Spleen (tissue), 7 donors: Measurements from ENCODE around the gene STX16.

Experiments
- POLR2A ChIP-seq, 3 donors: fragments of 450-650 bp; IDR thresholded peaks; one replicate each; pipeline ENCODE4 v1.5.1; 2017; ENCODE audit warnings: antibody characterized with exemption in 3 of 3, mild to moderate bottlenecking in 1 of 3
- TF ChIP-seq, protein P1 (sequence below), 11 experiments: fragments of 200-600 bp in 7 of 11; fragments of 450-650 bp in 4 of 11; sonication (generic) in 4 of 11; IDR thresholded peaks in 8 of 11; conservative IDR thresholded peaks in 3 of 11; 1 replicate in 7 of 11; 2 replicates in 4 of 11; pipeline versions ENCODE4 v1.4.0 to v1.8.0; 2016 to 2021; ENCODE audit warnings: antibody characterized with exemption in 11 of 11, inconsistent platforms in 4 of 11, mild to moderate bottlenecking in 1 of 11
- donor health status: DM: no; HTN: no; CAD: no; lungs with moderate emphysema.
- donor health status: DM: no; HTN: no; CAD: no.
- donor health status: DM: no; HTN: no; CAD: no.

DNA sequence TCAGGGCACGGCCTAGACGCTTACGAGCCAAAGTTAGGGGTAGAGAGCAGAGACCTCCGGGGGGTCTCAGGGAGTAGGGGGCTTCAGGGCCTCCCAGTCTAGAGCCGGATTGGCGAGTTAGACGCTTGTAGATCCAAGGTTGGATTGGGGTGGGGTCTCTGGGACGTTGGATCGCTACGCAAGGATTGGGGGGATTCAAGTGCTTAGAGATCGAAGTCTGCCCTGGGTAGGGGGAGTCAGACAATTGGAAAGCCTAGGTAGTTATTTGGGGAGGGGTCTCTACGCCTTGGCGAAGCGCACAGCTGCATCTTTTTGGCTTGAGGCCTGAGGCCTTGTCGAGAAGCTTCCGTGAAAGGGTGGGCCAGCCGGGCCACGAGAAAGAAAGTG lies 469 bp downstream of the STX16 start:
- no peak for TF ChIP-seq POLR2A (IDR thresholded peaks at IDR 0.05)
- TF ChIP-seq, protein P1, sequence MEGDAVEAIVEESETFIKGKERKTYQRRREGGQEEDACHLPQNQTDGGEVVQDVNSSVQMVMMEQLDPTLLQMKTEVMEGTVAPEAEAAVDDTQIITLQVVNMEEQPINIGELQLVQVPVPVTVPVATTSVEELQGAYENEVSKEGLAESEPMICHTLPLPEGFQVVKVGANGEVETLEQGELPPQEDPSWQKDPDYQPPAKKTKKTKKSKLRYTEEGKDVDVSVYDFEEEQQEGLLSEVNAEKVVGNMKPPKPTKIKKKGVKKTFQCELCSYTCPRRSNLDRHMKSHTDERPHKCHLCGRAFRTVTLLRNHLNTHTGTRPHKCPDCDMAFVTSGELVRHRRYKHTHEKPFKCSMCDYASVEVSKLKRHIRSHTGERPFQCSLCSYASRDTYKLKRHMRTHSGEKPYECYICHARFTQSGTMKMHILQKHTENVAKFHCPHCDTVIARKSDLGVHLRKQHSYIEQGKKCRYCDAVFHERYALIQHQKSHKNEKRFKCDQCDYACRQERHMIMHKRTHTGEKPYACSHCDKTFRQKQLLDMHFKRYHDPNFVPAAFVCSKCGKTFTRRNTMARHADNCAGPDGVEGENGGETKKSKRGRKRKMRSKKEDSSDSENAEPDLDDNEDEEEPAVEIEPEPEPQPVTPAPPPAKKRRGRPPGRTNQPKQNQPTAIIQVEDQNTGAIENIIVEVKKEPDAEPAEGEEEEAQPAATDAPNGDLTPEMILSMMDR (IDR thresholded peaks at IDR 0.05 in 8 of 11, conservative IDR thresholded peaks at IDR 0.05 in 3 of 11): no peak
